ENCODE results near the gene PTPRN2. TPM values are rescaled to one million over a fixed set of nuclear protein-coding genes. Genes with fewer than 3 reads are reported as not detected.

Gene PTPRN2
- total and polyA plus RNA-seq, 8 donors = 12.2 to 49.2 (median 31.8) TPM

GRCh38 chr7:158101821-158102450, 485.7 kb downstream of the PTPRN2 start:
- FAIRE-seq = no peak
- no peak overlapping the region for H3K27ac ChIP-seq
- ATAC-seq = no peak
- intact Hi-C loops (cut with DNase I) = no loop called here
- 88 to 93% methylated on average over 14 of the region's 14 CpGs for WGBS, 2 donors
- no peak overlapping the region for H3K4me3 ChIP-seq
- TF ChIP-seq CTCF (IDR thresholded peaks at IDR 0.05) = no peak
- H3K27me3 ChIP-seq = no peaks in the 10 kb centered on the region
- no peak for DNase-seq
- no peaks in the 10 kb centered on the region for H3K4me1 ChIP-seq
- H3K9me3 ChIP-seq = no peaks in the 10 kb centered on the region
- H3K36me3 ChIP-seq = no peaks in the 10 kb centered on the region

- 94 to 95% methylated on average over 51 to 54 of the region's 54 CpGs for WGBS, 2 donors
- ATAC-seq = no peak
- no peak overlapping the region for H3K4me3 ChIP-seq
- TF ChIP-seq CTCF (IDR thresholded peaks at IDR 0.05) = no peak
- no peak overlapping the region for H3K27ac ChIP-seq
- no peaks in the 10 kb centered on the region for H3K36me3 ChIP-seq
- DNase-seq = peak in 1 of 6 donors; percentile 63
- FAIRE-seq = no peak
- intact Hi-C loops (cut with DNase I) = no loop called here
- no peaks in the 10 kb centered on the region for H3K27me3 ChIP-seq
- H3K9me3 ChIP-seq = no peaks in the 10 kb centered on the region
- no peaks in the 10 kb centered on the region for H3K4me1 ChIP-seq
These were observed 489.2 kb downstream of the PTPRN2 start for GRCh38 chr7:158098125-158099030.

GRCh38 chr7:158097453-158098124, 490.0 kb downstream of the PTPRN2 start:
- WGBS, 2 donors = 84 to 88% methylated on average over 39 of the region's 39 CpGs
- no peak for DNase-seq
- ATAC-seq = no peak

GRCh38 chr7:158097106-158097452, 490.5 kb downstream of the PTPRN2 start:
- no peak for TF ChIP-seq CTCF (IDR thresholded peaks at IDR 0.05)
- Histone ChIP-seq H3K4me3 (no peak overlapping the region), H3K4me1 (no peaks in the 10 kb centered on the region), H3K36me3 (no peaks in the 10 kb centered on the region), H3K9me3 (no peaks in the 10 kb centered on the region), H3K27me3 (no peaks in the 10 kb centered on the region), H3K27ac (no peak overlapping the region)
- WGBS, 2 donors = 78 to 89% methylated on average over 10 of the region's 10 CpGs
- ATAC-seq (no peak), FAIRE-seq (no peak), DNase-seq (no peak)
- intact Hi-C loops (cut with DNase I) = no loop called here

More at GRCh38 chr7:158097453-158098124, 490.0 kb downstream of the PTPRN2 start:
- Histone ChIP-seq H3K4me3 (no peak overlapping the region), H3K9me3 (no peaks in the 10 kb centered on the region), H3K27me3 (no peaks in the 10 kb centered on the region), H3K36me3 (no peaks in the 10 kb centered on the region), H3K27ac (no peak overlapping the region), H3K4me1 (no peaks in the 10 kb centered on the region)
- intact Hi-C loops (cut with DNase I) = no loop called here
- FAIRE-seq = no peak
- no peak for TF ChIP-seq CTCF (IDR thresholded peaks at IDR 0.05)
